ENCODE measurements around the gene GSK3B.
A peak's percentile ranks its signal among the peaks of the same experiment; 100 is the strongest.

Gene GSK3B

DNA sequence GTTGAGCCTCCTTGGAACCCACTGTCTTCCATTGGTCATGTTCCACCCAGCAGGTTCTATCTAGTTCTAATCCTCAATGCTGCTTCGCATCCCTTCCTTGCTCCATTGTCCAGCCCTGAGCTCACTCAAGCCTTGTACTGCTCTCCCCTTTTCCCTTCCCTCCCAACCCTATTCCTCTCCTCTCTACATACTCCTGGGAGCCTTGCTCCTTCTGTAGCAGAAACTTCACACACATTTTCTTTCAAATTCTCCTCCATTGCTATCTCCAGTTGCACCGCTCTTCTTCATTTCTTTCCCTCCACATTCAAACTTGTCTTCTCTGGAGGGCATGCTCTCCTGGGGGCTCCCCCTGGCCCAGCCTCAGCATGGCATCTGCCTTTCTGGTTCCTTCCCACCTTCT lies 297.9 kb downstream of the GSK3B start:
- H3K27ac ChIP-seq (ENCODE audit: low read depth in 2 of 2, low read length in 2 of 2), result no peak overlapping the region
- no peaks in the 10 kb centered on the region for H3K27me3 ChIP-seq (ENCODE audit: control insufficient read depth in 2 of 2, insufficient read depth in 2 of 2, low read length in 2 of 2)
- peaks cover 0 to 7% of the 10 kb centered on the region in 2 donors for H3K36me3 ChIP-seq (ENCODE audit: control insufficient read depth in 2 of 2, insufficient read depth in 2 of 2, low read length in 2 of 2)
- H3K4me1 ChIP-seq (ENCODE audit: control insufficient read depth in 2 of 2, insufficient read depth in 2 of 2, low read length in 2 of 2), result peaks cover 8 to 16% of the 10 kb centered on the region in 2 donors
- H3K4me3 ChIP-seq (ENCODE audit: low read length in 2 of 2), result no peak overlapping the region
- no peaks in the 10 kb centered on the region for H3K9me3 ChIP-seq (ENCODE audit: control insufficient read depth in 2 of 2, low read length in 2 of 2)
- no peak overlapping the region for H3K9ac ChIP-seq (ENCODE audit: low read depth in 1 of 2, low read length in 2 of 2)

DNA sequence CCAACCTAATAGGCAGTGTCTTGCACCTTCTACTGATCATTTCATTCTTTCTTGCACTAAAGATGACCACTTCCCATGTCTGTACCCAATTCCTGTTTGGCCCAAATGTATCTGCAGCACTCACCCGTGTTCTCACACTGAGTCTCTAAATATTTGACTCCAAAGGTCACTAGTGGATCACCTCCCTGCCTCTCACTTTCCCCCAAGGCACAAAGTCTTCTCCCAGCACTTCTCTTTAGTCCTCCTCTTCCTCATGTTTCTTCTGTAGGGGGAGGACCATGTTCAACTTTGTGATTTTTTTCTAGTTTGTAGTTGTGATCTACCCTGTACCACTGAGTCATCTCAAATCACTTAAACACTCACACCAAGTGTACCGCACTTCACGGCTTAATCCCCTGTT lies 298.4 kb downstream of the GSK3B start:
- Histone ChIP-seq H3K27me3 (ENCODE audit: control insufficient read depth in 2 of 2, insufficient read depth in 2 of 2, low read length in 2 of 2) (no peaks in the 10 kb centered on the region), H3K9me3 (ENCODE audit: control insufficient read depth in 2 of 2, low read length in 2 of 2) (no peaks in the 10 kb centered on the region), H3K27ac (ENCODE audit: low read depth in 2 of 2, low read length in 2 of 2) (peak overlapping the region; percentile 52 to 76), H3K9ac (ENCODE audit: low read depth in 1 of 2, low read length in 2 of 2) (no peak overlapping the region), H3K4me1 (ENCODE audit: control insufficient read depth in 2 of 2, insufficient read depth in 2 of 2, low read length in 2 of 2) (peaks cover 8 to 16% of the 10 kb centered on the region in 2 donors), H3K36me3 (ENCODE audit: control insufficient read depth in 2 of 2, insufficient read depth in 2 of 2, low read length in 2 of 2) (peaks cover 0 to 7% of the 10 kb centered on the region in 2 donors), H3K4me3 (ENCODE audit: low read length in 2 of 2) (peak overlapping the region in 1 of 2 donors; percentile 14)

DNA sequence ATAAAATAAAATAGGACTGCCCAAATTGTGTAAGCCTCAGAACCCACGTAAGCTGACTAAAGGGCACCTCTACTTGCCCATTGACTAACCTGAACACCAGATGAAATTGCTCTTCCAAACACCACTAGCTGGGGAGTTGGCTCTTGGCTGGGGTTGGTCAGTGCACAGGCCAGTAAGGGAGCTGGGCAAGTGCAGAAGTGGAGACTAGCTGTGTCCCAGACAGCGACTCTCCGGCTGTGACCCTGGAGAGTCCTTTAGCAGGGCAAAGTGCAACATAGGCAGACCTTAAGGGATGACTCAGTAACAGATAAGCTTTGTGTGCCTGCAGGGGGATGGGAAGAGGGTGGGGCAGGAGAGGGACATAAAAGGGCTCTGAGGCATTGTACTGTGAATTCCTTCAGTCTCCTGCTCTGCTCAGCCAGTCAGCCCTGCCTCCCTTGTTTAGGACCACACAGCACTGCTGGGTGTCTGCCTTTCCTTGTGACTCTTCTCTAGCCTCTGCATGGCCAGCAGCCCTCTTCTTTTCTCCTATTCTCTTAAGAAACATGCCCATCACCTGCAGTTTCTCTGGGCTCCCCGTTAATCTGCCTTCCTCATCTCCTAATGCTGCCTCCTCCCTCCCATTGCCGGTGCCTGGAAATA lies 299.2 kb downstream of the GSK3B start:
- H3K9me3 ChIP-seq (ENCODE audit: control insufficient read depth in 2 of 2, low read length in 2 of 2), result no peaks in the 10 kb centered on the region
- no peaks in the 10 kb centered on the region for H3K27me3 ChIP-seq (ENCODE audit: control insufficient read depth in 2 of 2, insufficient read depth in 2 of 2, low read length in 2 of 2)
- peak overlapping the region; percentile 14 to 25 for H3K4me3 ChIP-seq (ENCODE audit: low read length in 2 of 2)
- no peak overlapping the region for H3K9ac ChIP-seq (ENCODE audit: low read depth in 1 of 2, low read length in 2 of 2)
- H3K36me3 ChIP-seq (ENCODE audit: control insufficient read depth in 2 of 2, insufficient read depth in 2 of 2, low read length in 2 of 2), result peaks cover 0 to 7% of the 10 kb centered on the region in 2 donors
- H3K4me1 ChIP-seq (ENCODE audit: control insufficient read depth in 2 of 2, insufficient read depth in 2 of 2, low read length in 2 of 2), result peaks cover 8 to 16% of the 10 kb centered on the region in 2 donors
- H3K27ac ChIP-seq (ENCODE audit: low read depth in 2 of 2, low read length in 2 of 2), result peak overlapping the region; percentile 52 to 76

DNA sequence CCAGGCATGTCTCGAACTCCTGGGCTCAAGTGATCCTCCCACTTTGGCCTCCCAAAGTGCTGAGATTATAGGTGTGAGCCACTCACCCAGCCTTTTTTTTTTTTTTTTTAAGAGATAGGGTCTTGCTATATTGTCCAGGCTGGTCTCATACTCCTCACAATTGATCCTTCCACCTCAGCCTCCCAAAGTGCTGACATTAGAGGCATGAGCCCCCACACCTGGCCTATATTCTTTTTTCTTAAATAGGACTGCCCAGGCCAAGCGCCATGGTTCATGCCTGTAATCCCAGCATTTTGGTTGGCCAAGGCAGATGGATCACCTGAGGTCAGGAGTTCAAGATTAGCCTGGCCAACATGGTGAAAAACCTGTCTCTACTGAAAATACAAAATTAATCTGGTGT lies 299.8 kb downstream of the GSK3B start:
- peaks cover 8 to 16% of the 10 kb centered on the region in 2 donors for H3K4me1 ChIP-seq (ENCODE audit: control insufficient read depth in 2 of 2, insufficient read depth in 2 of 2, low read length in 2 of 2)
- peak overlapping the region; percentile 52 to 58 for H3K27ac ChIP-seq (ENCODE audit: low read depth in 2 of 2, low read length in 2 of 2)
- H3K27me3 ChIP-seq (ENCODE audit: control insufficient read depth in 2 of 2, insufficient read depth in 2 of 2, low read length in 2 of 2), result no peaks in the 10 kb centered on the region
- no peak overlapping the region for H3K9ac ChIP-seq (ENCODE audit: low read depth in 1 of 2, low read length in 2 of 2)
- no peak overlapping the region for H3K4me3 ChIP-seq (ENCODE audit: low read length in 2 of 2)
- peaks cover 0 to 7% of the 10 kb centered on the region in 2 donors for H3K36me3 ChIP-seq (ENCODE audit: control insufficient read depth in 2 of 2, insufficient read depth in 2 of 2, low read length in 2 of 2)
- H3K9me3 ChIP-seq (ENCODE audit: control insufficient read depth in 2 of 2, low read length in 2 of 2), result no peaks in the 10 kb centered on the region

DNA sequence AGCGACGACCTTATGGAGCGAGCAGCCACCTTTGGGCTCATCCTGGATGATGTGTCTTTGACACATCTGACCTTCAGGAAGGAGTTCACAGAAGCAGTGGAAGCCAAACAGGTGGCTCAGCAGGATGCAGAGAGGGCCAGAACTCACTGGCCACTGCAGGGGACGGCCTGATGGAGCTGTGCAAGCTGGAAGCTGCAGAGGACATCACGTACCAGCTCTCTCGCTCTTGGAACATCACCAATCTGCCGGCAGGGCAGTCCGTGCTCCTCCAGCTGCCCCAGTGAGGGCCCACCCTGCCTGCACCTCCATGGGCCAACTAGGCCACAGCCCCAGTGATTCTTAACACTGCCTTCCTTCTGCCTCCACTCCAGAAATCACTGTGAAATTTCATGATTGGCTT lies 302.0 kb downstream of the GSK3B start:
- Histone ChIP-seq H3K36me3 (ENCODE audit: control insufficient read depth in 2 of 2, insufficient read depth in 2 of 2, low read length in 2 of 2) (peaks cover 0 to 7% of the 10 kb centered on the region in 2 donors), H3K9ac (ENCODE audit: low read depth in 1 of 2, low read length in 2 of 2) (no peak overlapping the region), H3K27me3 (ENCODE audit: control insufficient read depth in 2 of 2, insufficient read depth in 2 of 2, low read length in 2 of 2) (no peaks in the 10 kb centered on the region), H3K4me3 (ENCODE audit: low read length in 2 of 2) (no peak overlapping the region), H3K4me1 (ENCODE audit: control insufficient read depth in 2 of 2, insufficient read depth in 2 of 2, low read length in 2 of 2) (peaks cover 8 to 16% of the 10 kb centered on the region in 2 donors), H3K27ac (ENCODE audit: low read depth in 2 of 2, low read length in 2 of 2) (no peak overlapping the region), H3K9me3 (ENCODE audit: control insufficient read depth in 2 of 2, low read length in 2 of 2) (no peaks in the 10 kb centered on the region)

DNA sequence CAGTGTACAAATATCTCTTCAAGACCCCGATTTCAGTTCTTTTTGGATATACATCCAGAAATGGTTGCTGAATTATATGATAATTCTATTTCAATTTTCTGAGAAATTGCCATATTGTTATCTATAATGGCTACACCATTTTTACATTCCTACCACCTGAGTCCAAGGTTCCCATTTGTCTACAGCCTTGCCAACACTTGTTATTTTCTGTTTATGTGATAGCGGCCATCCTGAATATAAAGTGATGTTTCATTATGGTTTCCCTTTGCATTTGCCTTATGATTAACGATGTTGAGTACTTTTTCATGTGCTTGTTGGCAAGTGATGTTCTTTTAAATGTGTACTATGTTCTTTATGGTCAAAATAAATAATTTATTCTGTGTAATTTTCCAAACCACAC lies 303.9 kb downstream of the GSK3B start:
- Histone ChIP-seq H3K4me1 (ENCODE audit: control insufficient read depth in 2 of 2, insufficient read depth in 2 of 2, low read length in 2 of 2) (peaks cover 2 to 8% of the 10 kb centered on the region in 2 donors), H3K4me3 (ENCODE audit: low read length in 2 of 2) (no peak overlapping the region), H3K9ac (ENCODE audit: low read depth in 1 of 2, low read length in 2 of 2) (no peak overlapping the region), H3K36me3 (ENCODE audit: control insufficient read depth in 2 of 2, insufficient read depth in 2 of 2, low read length in 2 of 2) (peaks cover 0 to 7% of the 10 kb centered on the region in 2 donors), H3K27ac (ENCODE audit: low read depth in 2 of 2, low read length in 2 of 2) (no peak overlapping the region), H3K27me3 (ENCODE audit: control insufficient read depth in 2 of 2, insufficient read depth in 2 of 2, low read length in 2 of 2) (no peaks in the 10 kb centered on the region), H3K9me3 (ENCODE audit: control insufficient read depth in 2 of 2, low read length in 2 of 2) (no peaks in the 10 kb centered on the region)

DNA sequence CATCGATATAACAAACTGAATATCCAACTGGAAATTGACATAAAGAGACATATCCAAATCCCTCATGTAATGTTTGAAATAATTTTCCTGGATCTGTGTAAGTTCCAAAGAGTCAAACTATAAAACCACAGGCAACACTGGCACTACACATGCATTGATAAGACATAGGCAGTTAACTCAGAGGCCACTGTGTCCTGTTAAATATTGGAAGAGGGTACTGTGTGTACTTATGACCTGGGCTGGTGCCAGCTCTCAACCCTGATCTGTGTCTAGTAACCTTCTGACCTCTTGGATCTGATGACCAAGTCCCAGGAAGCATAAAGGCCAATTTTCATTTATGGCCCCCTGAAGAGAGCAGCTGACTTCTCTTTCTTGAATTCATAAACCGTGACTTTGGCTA lies 307.8 kb downstream of the GSK3B start:
- H3K36me3 ChIP-seq (ENCODE audit: control insufficient read depth in 2 of 2, insufficient read depth in 2 of 2, low read length in 2 of 2), result no peaks in the 10 kb centered on the region
- no peaks in the 10 kb centered on the region for H3K27me3 ChIP-seq (ENCODE audit: control insufficient read depth in 2 of 2, insufficient read depth in 2 of 2, low read length in 2 of 2)
- no peaks in the 10 kb centered on the region for H3K9me3 ChIP-seq (ENCODE audit: control insufficient read depth in 2 of 2, low read length in 2 of 2)
- H3K4me1 ChIP-seq (ENCODE audit: control insufficient read depth in 2 of 2, insufficient read depth in 2 of 2, low read length in 2 of 2), result peaks cover 0 to 6% of the 10 kb centered on the region in 2 donors
- no peak overlapping the region for H3K4me3 ChIP-seq (ENCODE audit: low read length in 2 of 2)
- H3K27ac ChIP-seq (ENCODE audit: low read depth in 2 of 2, low read length in 2 of 2), result no peak overlapping the region
- H3K9ac ChIP-seq (ENCODE audit: low read depth in 1 of 2, low read length in 2 of 2), result no peak overlapping the region

DNA sequence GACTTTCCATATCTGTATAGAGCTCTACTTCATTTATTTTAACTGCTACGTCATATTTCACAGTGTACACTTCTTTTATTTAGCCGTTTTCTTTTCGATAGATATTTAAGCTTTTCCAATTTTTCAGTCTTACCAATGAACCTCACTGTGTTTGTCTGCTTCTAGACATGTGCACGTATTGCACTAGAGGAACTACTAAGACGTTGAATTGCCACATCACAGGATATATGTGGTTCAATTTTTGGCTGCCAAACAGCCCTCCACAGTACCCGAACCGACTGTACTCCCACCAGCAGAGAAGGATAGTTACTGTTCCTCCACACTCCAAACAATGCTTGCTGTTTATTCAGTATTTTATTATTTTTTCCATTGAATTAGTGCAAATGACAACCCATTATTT lies 310.4 kb downstream of the GSK3B start:
- H3K36me3 ChIP-seq (ENCODE audit: control insufficient read depth in 2 of 2, insufficient read depth in 2 of 2, low read length in 2 of 2), result no peaks in the 10 kb centered on the region
- H3K27ac ChIP-seq (ENCODE audit: low read depth in 2 of 2, low read length in 2 of 2), result no peak overlapping the region
- no peak overlapping the region for H3K9ac ChIP-seq (ENCODE audit: low read depth in 1 of 2, low read length in 2 of 2)
- peak overlapping the region; percentile 14 to 50 for H3K4me3 ChIP-seq (ENCODE audit: low read length in 2 of 2)
- H3K27me3 ChIP-seq (ENCODE audit: control insufficient read depth in 2 of 2, insufficient read depth in 2 of 2, low read length in 2 of 2), result no peaks in the 10 kb centered on the region
- peaks cover 0 to 15% of the 10 kb centered on the region in 2 donors for H3K4me1 ChIP-seq (ENCODE audit: control insufficient read depth in 2 of 2, insufficient read depth in 2 of 2, low read length in 2 of 2)
- no peaks in the 10 kb centered on the region for H3K9me3 ChIP-seq (ENCODE audit: control insufficient read depth in 2 of 2, low read length in 2 of 2)

DNA sequence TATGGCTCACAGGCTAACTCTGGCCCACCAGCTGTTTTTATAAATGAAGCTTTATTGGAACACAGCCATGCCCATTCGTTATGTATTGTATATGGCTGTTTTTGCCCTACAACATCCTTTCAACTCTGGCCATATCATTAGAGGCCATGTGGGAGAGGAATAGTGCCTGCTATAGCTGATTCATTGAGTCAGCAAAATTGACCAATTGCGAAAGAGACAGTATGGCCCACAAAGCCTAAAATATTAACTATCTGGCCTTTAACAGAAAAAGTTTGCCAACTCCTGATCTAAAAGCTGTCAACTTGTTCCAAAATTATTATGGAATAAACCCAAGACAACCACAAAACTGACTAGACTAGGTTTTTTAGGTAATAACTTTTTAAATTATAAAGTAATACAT lies 311.0 kb downstream of the GSK3B start:
- H3K27me3 ChIP-seq (ENCODE audit: control insufficient read depth in 2 of 2, insufficient read depth in 2 of 2, low read length in 2 of 2), result no peaks in the 10 kb centered on the region
- H3K4me1 ChIP-seq (ENCODE audit: control insufficient read depth in 2 of 2, insufficient read depth in 2 of 2, low read length in 2 of 2), result peaks cover 0 to 15% of the 10 kb centered on the region in 2 donors
- peak overlapping the region in 1 of 2 donors; percentile 83 for H3K9ac ChIP-seq (ENCODE audit: low read depth in 1 of 2, low read length in 2 of 2)
- H3K4me3 ChIP-seq (ENCODE audit: low read length in 2 of 2), result peak overlapping the region; percentile 31 to 79
- no peaks in the 10 kb centered on the region for H3K36me3 ChIP-seq (ENCODE audit: control insufficient read depth in 2 of 2, insufficient read depth in 2 of 2, low read length in 2 of 2)
- H3K9me3 ChIP-seq (ENCODE audit: control insufficient read depth in 2 of 2, low read length in 2 of 2), result no peaks in the 10 kb centered on the region
- H3K27ac ChIP-seq (ENCODE audit: low read depth in 2 of 2, low read length in 2 of 2), result no peak overlapping the region

DNA sequence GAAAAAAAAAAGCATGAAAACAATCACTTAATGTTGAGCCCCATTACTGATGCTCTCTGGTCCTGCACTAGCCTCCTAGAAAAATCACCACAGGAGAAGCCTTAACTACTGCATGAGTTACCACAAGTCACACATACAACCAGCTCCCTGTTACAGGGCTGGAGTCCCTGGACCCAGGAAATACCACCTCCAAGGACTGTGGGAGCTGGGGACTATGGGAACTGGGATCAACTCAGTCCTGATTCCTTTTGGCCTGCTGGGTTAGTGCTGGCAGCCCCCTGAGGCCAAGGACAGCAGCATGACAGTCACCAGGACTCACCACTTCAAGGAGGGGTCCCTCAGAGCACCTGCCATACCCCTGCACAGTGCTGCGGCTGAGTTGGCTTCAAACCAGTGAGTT lies 311.8 kb downstream of the GSK3B start:
- H3K4me3 ChIP-seq (ENCODE audit: low read length in 2 of 2), result peak overlapping the region; percentile 65 to 79

More for the DNA sequence above, 311.8 kb downstream of the GSK3B start:
- peak overlapping the region; percentile 86 to 88 for H3K27ac ChIP-seq (ENCODE audit: low read depth in 2 of 2, low read length in 2 of 2)
- H3K4me1 ChIP-seq (ENCODE audit: control insufficient read depth in 2 of 2, insufficient read depth in 2 of 2, low read length in 2 of 2), result peaks cover 0 to 15% of the 10 kb centered on the region in 2 donors
- peak overlapping the region; percentile 72 to 83 for H3K9ac ChIP-seq (ENCODE audit: low read depth in 1 of 2, low read length in 2 of 2)
- no peaks in the 10 kb centered on the region for H3K27me3 ChIP-seq (ENCODE audit: control insufficient read depth in 2 of 2, insufficient read depth in 2 of 2, low read length in 2 of 2)
- no peaks in the 10 kb centered on the region for H3K9me3 ChIP-seq (ENCODE audit: control insufficient read depth in 2 of 2, low read length in 2 of 2)
- no peaks in the 10 kb centered on the region for H3K36me3 ChIP-seq (ENCODE audit: control insufficient read depth in 2 of 2, insufficient read depth in 2 of 2, low read length in 2 of 2)

All from mucosa of rectum (tissue), 2 donors.